Stomach (tissue), 9 donors: ENCODE data around the gene COQ3. TPM values are rescaled to one million over a fixed set of nuclear protein-coding genes. Genes with fewer than 3 reads are reported as not detected.

ENCODE experiments used
- DNase-seq, 2 donors: peaks; one replicate each; pipeline versions ENCODE4 v3.0.0 to v3.0.0-alpha.2; 2013 to 2019
- H3K27ac ChIP-seq, 5 donors: fragments of 200-600 bp in 4 of 5; sonication (generic) in 4 of 5; one replicate each; pipeline ENCODE4 v1.5.1; 2013 to 2019; ENCODE audit warnings: mild to moderate bottlenecking in 1 of 5, moderate library complexity in 1 of 5
- H3K27me3 ChIP-seq, 3 donors: fragments of 200-600 bp; sonication (generic); one replicate each; pipeline ENCODE4 v1.5.1; 2017 to 2019; ENCODE audit warnings: mixed run types in 1 of 3
- H3K36me3 ChIP-seq, 4 donors: fragments of 200-600 bp; sonication (generic); 1 replicate in 3 of 4; 2 replicates in 1 of 4; pipeline ENCODE4 v1.5.1; 2016 to 2019
- H3K4me1 ChIP-seq, 4 donors: fragments of 200-600 bp; sonication (generic); one replicate each; pipeline ENCODE4 v1.5.1; 2016 to 2019
- H3K4me3 ChIP-seq, 4 donors: fragments of 200-600 bp; sonication (generic) in 3 of 4; one replicate each; pipeline ENCODE4 v1.5.1; 2016 to 2019; ENCODE audit warnings: mild to moderate bottlenecking in 1 of 4
- H3K9me3 ChIP-seq, 4 donors: fragments of 200-600 bp; sonication (generic); one replicate each; pipeline ENCODE4 v1.5.1; 2016 to 2019
- EP300 ChIP-seq: sonication (generic); formaldehyde crosslinking; IDR thresholded peaks from one replicate; pipeline ENCODE4 v1.6.1; 2017; ENCODE audit warnings: antibody characterized with exemption
- POLR2A ChIP-seq, 4 donors: fragments of 450-650 bp; IDR thresholded peaks; one replicate each; pipeline ENCODE4 v1.6.1; 2016; ENCODE audit warnings: antibody characterized with exemption in 4 of 4, control low read depth in 2 of 4, mild to moderate bottlenecking in 1 of 4, moderate library complexity in 1 of 4
- POLR2AphosphoS5 ChIP-seq, 3 donors: sonication (generic); formaldehyde crosslinking; IDR thresholded peaks; one replicate each; pipeline ENCODE4 v1.6.1; 2016; ENCODE audit warnings: antibody characterized with exemption in 3 of 3
- intact Hi-C: fragments of 100-400 bp; cut with DNase I; formaldehyde crosslinking; loops from one replicate; pipeline ENCODE4 v1.15.1; 2023; ENCODE audit warnings: low total_unique reads
- polyA plus RNA-seq, 3 donors: library from polyadenylated mRNA; stranded (reverse); fragments of 200-250 nt; gene quantifications; one replicate each; pipeline ENCODE4 v1.2.3, GENCODE V29; 2013
- total RNA-seq, 5 donors: library from RNA; depleted of rRNA; stranded (reverse); fragments of >200 nt; gene quantifications; one replicate each; pipeline versions ENCODE4 v1.1.0 to v1.2.3, GENCODE V29; 2014 to 2016
- TF ChIP-seq, protein P1 (sequence below), 7 experiments: fragments of 450-650 bp in 4 of 7; fragments of 200-600 bp in 3 of 7; sonication (generic) in 3 of 7; IDR thresholded peaks; one replicate each; pipeline ENCODE4 v1.5.1; 2016 to 2019; ENCODE audit warnings: antibody characterized with exemption in 7 of 7, control low read depth in 2 of 7, mild to moderate bottlenecking in 1 of 7
- donor health status: healthy with polysubstance abuse.
- donor health status: Bipolar disorder and iron deficiency.
- donor health status: healthy.

Gene COQ3
- total and polyA plus RNA-seq, 8 donors: 0.58 to 11.4 (median 6.5) TPM; not detected in 2

DNA sequence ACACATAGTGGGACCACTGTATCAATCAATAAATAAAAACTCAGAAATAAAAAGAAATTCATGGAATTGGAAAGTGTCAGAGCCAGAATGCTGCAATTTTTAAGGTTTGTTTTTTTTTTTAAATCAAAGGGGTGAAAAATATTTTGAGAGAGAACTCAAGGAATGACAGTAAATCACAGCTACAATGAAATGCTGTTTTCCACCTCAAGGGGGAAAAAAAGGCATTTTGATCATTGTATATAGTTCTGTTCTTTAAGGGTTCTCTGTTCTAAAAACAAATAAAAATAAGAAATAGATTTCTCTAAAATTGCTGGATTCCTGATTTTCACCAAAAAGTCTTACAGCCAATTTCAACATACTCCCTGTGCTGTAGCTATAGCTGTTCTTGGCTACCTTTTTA is 69.0 kb downstream of the COQ3 start:
- intact Hi-C loops: no loop called here
- no peaks in the 10 kb centered on the region for H3K4me1 ChIP-seq

More for the DNA sequence above, 69.0 kb downstream of the COQ3 start:
- no peak overlapping the region for H3K27ac ChIP-seq
- DNase-seq: no peak
- H3K9me3 ChIP-seq: no peaks in the 10 kb centered on the region
- H3K27me3 ChIP-seq: no peaks in the 10 kb centered on the region
- peaks cover 0 to 31% (median 3%) of the 10 kb centered on the region in 4 donors for H3K36me3 ChIP-seq
- TF ChIP-seq POLR2A (IDR thresholded peaks at IDR 0.05): no peak
- TF ChIP-seq, protein P1, sequence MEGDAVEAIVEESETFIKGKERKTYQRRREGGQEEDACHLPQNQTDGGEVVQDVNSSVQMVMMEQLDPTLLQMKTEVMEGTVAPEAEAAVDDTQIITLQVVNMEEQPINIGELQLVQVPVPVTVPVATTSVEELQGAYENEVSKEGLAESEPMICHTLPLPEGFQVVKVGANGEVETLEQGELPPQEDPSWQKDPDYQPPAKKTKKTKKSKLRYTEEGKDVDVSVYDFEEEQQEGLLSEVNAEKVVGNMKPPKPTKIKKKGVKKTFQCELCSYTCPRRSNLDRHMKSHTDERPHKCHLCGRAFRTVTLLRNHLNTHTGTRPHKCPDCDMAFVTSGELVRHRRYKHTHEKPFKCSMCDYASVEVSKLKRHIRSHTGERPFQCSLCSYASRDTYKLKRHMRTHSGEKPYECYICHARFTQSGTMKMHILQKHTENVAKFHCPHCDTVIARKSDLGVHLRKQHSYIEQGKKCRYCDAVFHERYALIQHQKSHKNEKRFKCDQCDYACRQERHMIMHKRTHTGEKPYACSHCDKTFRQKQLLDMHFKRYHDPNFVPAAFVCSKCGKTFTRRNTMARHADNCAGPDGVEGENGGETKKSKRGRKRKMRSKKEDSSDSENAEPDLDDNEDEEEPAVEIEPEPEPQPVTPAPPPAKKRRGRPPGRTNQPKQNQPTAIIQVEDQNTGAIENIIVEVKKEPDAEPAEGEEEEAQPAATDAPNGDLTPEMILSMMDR (IDR thresholded peaks at IDR 0.05): no peak
- no peak for TF ChIP-seq EP300
- TF ChIP-seq POLR2AphosphoS5 (IDR thresholded peaks at IDR 0.05): no peak
- no peak overlapping the region for H3K4me3 ChIP-seq

Other genes starting within 250 kb of the COQ3 start
- gene FAXC, start 44.5 kb downstream of the COQ3 start, total RNA-seq: 100 to 1,000 TPM in 1 of 5 donors, 10 to 100 TPM in 1, 1 to 10 TPM in 2, not detected in 1; 2.2 to 186 (median 30.1) TPM
- 1 to 10 TPM; 2.6 to 8.0 (median 3.1) TPM for gene FAXC, start 44.5 kb downstream of the COQ3 start, polyA plus RNA-seq
- 100 to 1,000 TPM in 4 of 5 donors, 10 to 100 TPM in 1; 84.3 to 320 (median 197) TPM for gene PNISR, start 31.1 kb upstream of the COQ3 start, total RNA-seq
- gene PNISR, start 31.1 kb upstream of the COQ3 start, polyA plus RNA-seq: 10 to 100 TPM; 16.9 to 37.9 (median 24.1) TPM
- gene USP45, start 121.2 kb upstream of the COQ3 start, total RNA-seq: 100 to 1,000 TPM in 1 of 5 donors, 10 to 100 TPM in 3, 1 to 10 TPM in 1; 9.4 to 235 (median 31.3) TPM
- 1 to 10 TPM; 2.6 to 5.3 (median 3.1) TPM for gene USP45, start 121.2 kb upstream of the COQ3 start, polyA plus RNA-seq
- 100 to 1,000 TPM in 1 of 5 donors, 10 to 100 TPM in 3, 1 to 10 TPM in 1; 1.2 to 158 (median 55.4) TPM for gene CCNC, start 174.5 kb upstream of the COQ3 start, total RNA-seq
- 10 to 100 TPM; 30.6 to 68.6 (median 50.2) TPM for gene CCNC, start 174.5 kb upstream of the COQ3 start, polyA plus RNA-seq
- gene PRDM13, start 212.6 kb upstream of the COQ3 start, total RNA-seq: not detected
- not detected for gene PRDM13, start 212.6 kb upstream of the COQ3 start, polyA plus RNA-seq